ENCODE data around the gene OSMR. TPM values are rescaled to one million over a fixed set of nuclear protein-coding genes. Genes with fewer than 3 reads are reported as not detected.
"Not testable (repeated sequence)": the region's sequence is repeated elsewhere in the genome, so short reads cannot be mapped to it uniquely, and the experiment has no call there.

OSMR gene
- total RNA-seq, 1 experiment from 2014 or later = 27.9 TPM

GRCh38 chr5:38831117-38831516 is 14.7 kb upstream of the OSMR start:
- no peak for DNase-seq (ENCODE audit: low spot score)

- DNase-seq (ENCODE audit: low spot score) = peak; percentile 49
These were observed 13.9 kb upstream of the OSMR start for GRCh38 chr5:38831909-38832308.

GRCh38 chr5:38832810-38833209 is 13.0 kb upstream of the OSMR start:
- DNase-seq (ENCODE audit: low spot score) = no peak

GRCh38 chr5:38835887-38836286 is 9.9 kb upstream of the OSMR start:
- DNase-seq (ENCODE audit: low spot score) = no peak

- DNase-seq (ENCODE audit: low spot score) = no peak
These were observed 8.4 kb upstream of the OSMR start for GRCh38 chr5:38837416-38837815.

GRCh38 chr5:38837932-38838331 is 7.9 kb upstream of the OSMR start:
- DNase-seq (ENCODE audit: low spot score) = no peak

GRCh38 chr5:38843665-38844064 is 2.1 kb upstream of the OSMR start:
- no peak for DNase-seq (ENCODE audit: low spot score)

GRCh38 chr5:38846379-38847011 is 683 bp downstream of the OSMR start:
- no peak for DNase-seq (ENCODE audit: low spot score)

- DNase-seq (ENCODE audit: low spot score) = no peak
These were observed 1.9 kb downstream of the OSMR start for GRCh38 chr5:38847559-38848347.

- no peak for DNase-seq (ENCODE audit: low spot score)
These were observed 2.8 kb downstream of the OSMR start for GRCh38 chr5:38848637-38849036.

- DNase-seq (ENCODE audit: low spot score) = not testable (repeated sequence)
These were observed 5.8 kb downstream of the OSMR start for GRCh38 chr5:38851640-38852039.

- peak; percentile 97 for DNase-seq (ENCODE audit: low spot score)
These were observed 8.1 kb downstream of the OSMR start for GRCh38 chr5:38853753-38854470.

GRCh38 chr5:38854907-38855306 is 9.1 kb downstream of the OSMR start:
- no peak for DNase-seq (ENCODE audit: low spot score)

- no peak for DNase-seq (ENCODE audit: low spot score)
These were observed 10.8 kb downstream of the OSMR start for GRCh38 chr5:38856660-38857059.

GRCh38 chr5:38858839-38859238 is 13.0 kb downstream of the OSMR start:
- no peak for DNase-seq (ENCODE audit: low spot score)

- DNase-seq (ENCODE audit: low spot score) = not testable (repeated sequence)
These were observed 16.4 kb downstream of the OSMR start for GRCh38 chr5:38861986-38862770.

- peak; percentile 38 for DNase-seq (ENCODE audit: low spot score)
These were observed 20.7 kb downstream of the OSMR start for GRCh38 chr5:38866362-38867031.

GRCh38 chr5:38867032-38867398 is 21.2 kb downstream of the OSMR start:
- DNase-seq (ENCODE audit: low spot score) = no peak

- no peak for DNase-seq (ENCODE audit: low spot score)
These were observed 21.6 kb downstream of the OSMR start for GRCh38 chr5:38867416-38867815.

- DNase-seq (ENCODE audit: low spot score) = no peak
These were observed 24.8 kb downstream of the OSMR start for GRCh38 chr5:38870595-38870994.

- no peak for DNase-seq (ENCODE audit: low spot score)
These were observed 25.3 kb downstream of the OSMR start for GRCh38 chr5:38871058-38871605.
